Measurements from ENCODE around the gene ORC2. TPM values are rescaled to one million over a fixed set of nuclear protein-coding genes. Genes with fewer than 3 reads are reported as not detected.

ORC2 gene
- total RNA-seq: 18.7 TPM

GRCh38 chr2:200963124-200963917 lies at the start of gene ORC2:
TSS of gene ORC2 (minus strand) at chr2:200963660. CDS start at chr2:200958123, 5,537 bp downstream.

GRCh38 chr2:200888704-200889625 lies 74.5 kb downstream of the ORC2 start, which contains the start of the genes NIF3L1 and PPIL3:
TSS of gene NIF3L1 (plus strand) at chr2:200889371. CDS start at chr2:200891944, 2,573 bp downstream.
TSS of gene PPIL3 (minus strand) at chr2:200889077. CDS start at chr2:200887615, 1,462 bp downstream.

DNA sequence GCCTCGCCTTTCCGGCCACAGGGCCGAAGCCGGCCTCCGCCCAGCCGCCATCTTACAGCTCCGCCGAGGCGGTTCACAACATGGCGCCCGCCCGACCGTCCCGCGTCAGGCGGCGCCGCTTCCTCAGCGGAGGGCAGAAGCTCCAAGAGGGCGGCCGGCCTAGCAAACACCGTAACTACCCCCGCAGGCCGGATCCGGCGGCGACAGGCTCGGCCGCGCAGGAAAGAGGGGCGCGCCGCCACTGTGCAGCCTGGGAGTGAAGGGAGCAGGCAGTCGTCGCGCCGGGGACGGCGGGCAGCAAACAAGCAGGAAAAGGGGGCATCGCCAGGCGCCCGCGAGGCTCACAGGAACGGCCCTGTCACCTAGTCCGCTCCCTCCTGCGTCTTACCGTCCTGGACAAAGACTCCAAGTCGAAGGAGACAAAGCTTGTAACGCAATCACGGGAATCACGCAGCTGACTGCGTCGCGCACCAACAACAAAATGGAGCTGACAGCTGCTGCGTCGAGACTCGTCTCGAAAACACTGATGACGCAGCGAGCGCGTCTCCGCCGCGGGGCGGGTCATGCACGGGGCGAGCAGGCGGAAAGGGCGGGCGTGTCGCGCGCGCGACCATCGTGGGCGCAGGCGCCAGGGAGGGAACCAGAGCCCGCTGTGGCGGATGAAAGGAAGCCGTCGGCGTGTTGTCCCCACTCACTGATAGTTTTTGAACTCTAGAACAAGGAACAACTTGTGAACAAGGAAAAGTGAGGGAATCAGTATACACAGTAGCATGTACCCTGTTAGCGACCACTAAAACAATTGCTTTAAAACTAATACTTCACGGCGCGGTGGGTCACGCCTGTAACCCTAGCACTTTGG lies 99.1 kb downstream of the ORC2 start, which contains the start of gene CLK1:
Gene CLK1, minus strand, starts transcription at position 483 of the 859 bp plus-strand sequence. CDS start 2,796 bp downstream, outside the sequence.

Small RNAs within 50 kb of the gene (small RNA-seq; reads per million reads assigned to genes)
- gene RF00019 (ENCODE audit: low replicate concordance) (not detected), gene RNU6-312P (ENCODE audit: low replicate concordance) (not detected), gene RNU6-762P (ENCODE audit: low replicate concordance) (not detected)

Other genes with a start within 250 kb of the ORC2 start
- gene BZW1, start 151.8 kb downstream of the ORC2 start, total RNA-seq: 229 TPM
- gene CLK1, start 99.0 kb downstream of the ORC2 start, total RNA-seq: 209 TPM
- gene PPIL3, start 74.6 kb downstream of the ORC2 start, total RNA-seq: 55.1 TPM
- gene NIF3L1, start 74.3 kb downstream of the ORC2 start, total RNA-seq: 30.4 TPM
- gene HYCC2, start 108.0 kb upstream of the ORC2 start, total RNA-seq: 20.3 TPM
- gene NDUFB3, start 108.3 kb upstream of the ORC2 start, total RNA-seq: 58.4 TPM
- 115 TPM for gene CFLAR, start 152.5 kb upstream of the ORC2 start, total RNA-seq
- 23.4 TPM for gene CASP10, start 219.5 kb upstream of the ORC2 start, total RNA-seq